EH (cell line): ENCODE results near the gene SCNN1G.
"Not testable (repeated sequence)": the region's sequence is repeated elsewhere in the genome, so short reads cannot be mapped to it uniquely, and the experiment has no call there.

Experiments used
- DNase-seq: peaks from one replicate; pipeline ENCODE4 v3.0.0-alpha.2; 2015; ENCODE audit warnings: low read depth

The SCNN1G gene, protein sequence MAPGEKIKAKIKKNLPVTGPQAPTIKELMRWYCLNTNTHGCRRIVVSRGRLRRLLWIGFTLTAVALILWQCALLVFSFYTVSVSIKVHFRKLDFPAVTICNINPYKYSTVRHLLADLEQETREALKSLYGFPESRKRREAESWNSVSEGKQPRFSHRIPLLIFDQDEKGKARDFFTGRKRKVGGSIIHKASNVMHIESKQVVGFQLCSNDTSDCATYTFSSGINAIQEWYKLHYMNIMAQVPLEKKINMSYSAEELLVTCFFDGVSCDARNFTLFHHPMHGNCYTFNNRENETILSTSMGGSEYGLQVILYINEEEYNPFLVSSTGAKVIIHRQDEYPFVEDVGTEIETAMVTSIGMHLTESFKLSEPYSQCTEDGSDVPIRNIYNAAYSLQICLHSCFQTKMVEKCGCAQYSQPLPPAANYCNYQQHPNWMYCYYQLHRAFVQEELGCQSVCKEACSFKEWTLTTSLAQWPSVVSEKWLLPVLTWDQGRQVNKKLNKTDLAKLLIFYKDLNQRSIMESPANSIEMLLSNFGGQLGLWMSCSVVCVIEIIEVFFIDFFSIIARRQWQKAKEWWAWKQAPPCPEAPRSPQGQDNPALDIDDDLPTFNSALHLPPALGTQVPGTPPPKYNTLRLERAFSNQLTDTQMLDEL

DNA sequence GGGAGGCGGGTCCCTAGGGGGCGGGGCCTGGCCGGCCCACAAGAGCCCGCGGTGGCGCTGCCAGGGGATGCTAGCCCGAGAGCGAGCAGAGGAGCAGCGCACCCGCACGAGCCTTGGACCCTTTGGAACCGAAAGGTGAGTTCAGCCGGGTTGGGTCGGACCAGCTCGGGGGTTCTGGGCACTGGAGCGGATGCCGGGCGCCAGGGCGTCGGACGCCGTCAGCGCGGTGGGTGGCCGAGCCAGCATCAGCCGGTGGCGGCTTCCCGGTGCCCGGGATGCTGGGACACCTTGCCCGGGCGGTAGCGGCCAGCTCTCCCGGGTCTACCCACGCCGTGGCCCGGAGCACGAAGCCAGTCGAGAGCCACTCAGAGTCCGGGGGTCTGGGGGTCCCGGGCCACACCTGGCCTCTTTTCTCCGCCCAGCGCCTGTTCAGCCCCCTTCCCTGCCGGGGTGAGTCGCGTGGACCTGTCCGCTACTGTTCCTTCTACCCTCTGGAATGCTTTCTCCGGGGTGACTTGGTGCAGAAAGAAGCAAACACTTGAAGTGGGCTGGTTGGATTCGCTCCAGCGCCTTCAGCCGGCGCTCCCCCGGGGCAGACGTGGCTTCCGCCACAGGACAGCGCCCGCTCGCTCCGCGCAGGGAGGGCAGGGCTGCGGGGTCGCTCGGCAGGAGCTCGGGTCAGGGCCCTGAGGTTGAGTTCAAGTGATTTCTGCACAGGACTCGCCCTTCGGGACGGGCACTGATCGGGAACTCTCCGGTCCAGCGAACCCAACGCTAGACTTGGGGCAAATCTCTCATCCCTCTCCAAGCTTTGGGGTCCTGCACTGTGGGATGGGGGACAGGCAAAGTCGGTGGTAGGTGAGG, at the start of gene SCNN1G:
Gene SCNN1G (plus strand): TSS at position 67 of the 864 bp plus-strand sequence. CDS start 3,527 bp downstream, outside the sequence.
- DNase-seq, result peak; percentile 15

DNA sequence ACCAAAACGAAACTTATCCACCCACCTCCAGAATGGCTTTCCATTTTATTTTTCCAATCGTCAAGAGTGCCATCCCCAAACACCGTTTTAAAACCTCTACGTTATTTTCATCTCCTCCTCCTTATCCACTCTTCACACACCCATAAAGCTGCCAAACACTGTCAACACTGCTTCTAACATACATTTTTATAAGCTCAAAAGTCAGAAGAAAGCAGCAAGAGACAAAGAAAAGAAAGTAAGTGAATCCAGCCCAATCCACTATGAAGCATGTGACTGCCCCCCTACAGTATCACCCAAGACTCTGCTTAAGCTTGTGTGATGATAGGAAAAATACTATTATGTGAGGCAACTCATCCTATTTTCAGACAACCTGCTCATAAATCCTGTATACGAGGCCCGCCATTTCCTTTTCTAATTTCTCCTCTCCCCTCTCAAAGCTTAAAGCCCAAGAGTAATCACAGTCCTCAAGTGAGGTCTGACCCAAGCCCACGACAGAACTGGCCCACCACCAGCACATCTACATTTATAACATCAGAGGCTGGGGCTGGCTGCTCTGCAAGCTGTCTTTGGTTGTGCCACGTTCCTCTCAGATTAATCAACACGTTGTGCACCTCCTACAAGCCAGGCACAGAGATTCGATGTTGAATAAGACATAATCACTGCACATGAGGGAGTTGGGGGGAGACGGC, 49.6 kb upstream of the SCNN1G start:
- DNase-seq, result no peak

DNA sequence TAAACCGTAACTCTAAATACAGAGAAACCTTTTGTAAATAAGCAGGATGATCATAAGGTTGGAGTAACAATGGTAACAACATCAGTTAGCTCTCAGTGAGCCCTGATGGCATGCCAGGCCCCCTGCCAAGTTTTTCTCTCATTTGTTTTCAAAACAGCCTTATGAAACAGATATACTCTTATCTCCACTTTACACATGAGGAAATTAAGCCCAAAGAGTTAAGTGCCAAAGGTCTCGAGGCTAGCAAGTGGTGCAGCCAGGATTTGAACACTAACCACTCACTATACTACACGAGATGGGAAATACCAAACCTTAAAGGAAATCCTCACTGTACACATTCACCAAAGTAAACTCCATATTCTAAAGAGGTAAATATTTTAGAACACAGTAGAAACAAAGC, 48.3 kb upstream of the SCNN1G start:
- no peak for DNase-seq

DNA sequence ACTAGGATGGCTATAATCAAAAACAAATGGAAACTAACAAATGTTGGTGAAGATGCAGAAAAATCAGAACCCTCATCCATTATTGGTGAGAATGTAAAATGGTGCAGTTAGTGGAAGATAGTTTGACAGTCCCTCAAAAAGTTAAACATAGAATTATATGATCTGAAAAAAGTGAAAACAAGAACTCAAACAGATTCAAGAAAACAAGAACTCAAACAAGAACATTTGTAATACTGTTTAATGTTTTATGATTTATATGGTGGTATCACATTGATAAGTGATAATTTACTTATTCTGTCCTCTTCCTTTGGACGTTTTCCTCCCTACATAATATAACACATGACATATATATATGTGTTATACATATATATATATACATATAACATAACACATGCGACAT, 45.3 kb upstream of the SCNN1G start:
- DNase-seq, result no peak

DNA sequence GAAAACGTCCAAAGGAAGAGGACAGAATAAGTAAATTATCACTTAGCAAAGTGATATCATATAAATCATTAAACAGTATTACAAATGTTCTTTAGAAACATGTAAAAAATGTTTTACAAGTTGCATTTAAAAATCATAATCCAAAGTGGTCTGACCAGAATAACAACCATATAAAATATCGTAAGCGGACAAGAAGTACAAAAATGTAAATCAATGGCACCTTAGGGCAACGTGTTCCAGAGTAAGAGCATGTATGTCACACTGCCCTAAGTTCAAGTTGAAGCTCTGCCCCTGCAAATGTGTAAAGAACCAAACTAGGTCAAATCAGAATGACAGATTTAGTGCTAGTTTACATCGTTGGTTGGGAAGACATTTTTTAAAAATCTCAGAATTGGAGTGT, 44.7 kb upstream of the SCNN1G start:
- DNase-seq, result no peak

DNA sequence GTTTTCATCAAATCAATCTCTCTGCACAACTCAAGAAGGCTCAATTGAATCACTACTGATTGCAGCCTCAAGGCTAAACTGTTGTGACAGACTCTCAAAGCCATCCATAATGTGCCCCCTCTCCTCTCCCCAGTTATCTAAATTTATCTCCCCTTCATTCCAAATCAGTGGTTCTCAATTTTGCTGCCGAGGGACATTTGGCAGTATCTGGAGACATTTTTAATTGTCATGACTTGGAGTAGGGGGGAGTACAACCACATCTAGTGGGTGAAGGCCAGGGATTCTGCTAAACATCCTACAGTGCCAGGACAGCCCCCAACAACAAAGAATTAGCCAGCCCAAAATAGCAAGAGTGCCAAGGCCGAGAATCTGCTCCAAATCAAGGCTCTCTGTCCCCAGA, 42.4 kb upstream of the SCNN1G start:
- DNase-seq, result no peak

DNA sequence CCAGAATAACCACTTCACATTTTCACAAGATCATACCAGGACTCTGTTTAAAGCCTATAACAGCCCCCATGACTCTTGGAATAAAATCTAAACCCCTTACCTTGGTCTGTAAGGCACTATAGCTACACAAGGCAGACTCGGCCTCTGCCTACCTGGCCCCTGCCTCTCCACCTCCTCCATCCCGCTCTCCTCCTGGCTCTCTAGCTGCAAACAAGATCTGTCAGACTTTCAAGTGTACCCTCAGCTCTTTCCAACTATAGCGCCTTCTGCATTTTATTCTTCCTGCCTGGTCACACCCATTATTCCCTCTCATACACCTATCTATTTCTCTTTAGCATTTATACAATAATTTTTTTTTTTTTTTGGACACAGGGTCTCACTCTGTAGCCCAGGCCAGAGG, 41.5 kb upstream of the SCNN1G start:
- DNase-seq, result no peak

DNA sequence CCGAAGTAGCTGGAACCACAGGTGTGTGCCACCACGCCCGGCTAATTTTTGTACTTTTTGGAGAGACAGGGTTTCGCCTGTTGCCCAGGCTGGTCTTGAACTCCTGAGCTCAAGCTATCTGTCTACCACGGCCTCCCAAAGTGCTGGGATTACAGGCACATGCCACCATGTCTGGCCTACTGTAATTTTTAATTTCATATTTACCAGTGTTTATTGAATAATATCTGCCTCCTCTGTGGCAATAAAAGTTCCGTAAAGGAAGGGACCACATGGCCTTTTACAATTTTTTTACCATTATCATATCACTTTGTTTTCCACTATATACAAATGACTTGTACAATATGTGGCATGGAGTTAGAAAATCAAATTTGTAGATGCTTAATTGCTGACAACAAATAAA, 41.0 kb upstream of the SCNN1G start:
- no peak for DNase-seq

DNA sequence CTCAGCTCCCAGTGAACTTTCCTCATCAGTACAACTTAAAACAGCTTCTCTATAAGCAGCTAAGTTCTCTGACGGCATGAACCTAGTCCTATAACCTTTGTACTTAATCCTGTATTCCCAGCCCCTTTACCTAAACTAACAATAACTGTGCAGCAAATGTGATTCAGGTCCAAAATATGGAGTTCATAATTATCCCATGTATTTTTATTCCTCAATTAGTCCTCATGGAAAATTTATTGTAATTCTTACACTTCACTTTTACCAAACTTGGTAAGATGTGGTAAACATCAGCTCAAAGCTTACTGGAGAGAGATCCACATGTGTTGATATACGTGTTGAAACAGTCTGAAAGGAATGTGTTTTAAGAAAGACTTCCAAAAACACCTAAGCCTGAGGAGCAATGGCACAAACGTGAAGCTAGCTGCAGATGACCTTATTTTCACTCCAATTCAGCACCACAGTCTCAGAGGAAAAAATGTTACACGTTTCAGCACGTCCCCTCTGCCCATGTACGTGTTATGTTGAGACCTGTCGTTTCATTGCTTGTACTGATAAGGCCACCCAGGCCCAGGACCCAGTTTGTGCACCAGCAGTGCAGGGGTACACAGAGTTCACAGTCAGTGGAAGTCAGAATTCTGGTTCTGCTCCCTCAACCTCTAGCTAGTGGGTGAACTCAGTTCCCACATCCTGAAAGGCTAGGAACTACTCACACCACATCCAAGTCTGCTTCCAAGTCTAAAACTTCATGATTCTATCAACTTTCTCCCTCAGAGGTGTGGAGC, 40.4 kb upstream of the SCNN1G start:
- DNase-seq, result no peak

DNA sequence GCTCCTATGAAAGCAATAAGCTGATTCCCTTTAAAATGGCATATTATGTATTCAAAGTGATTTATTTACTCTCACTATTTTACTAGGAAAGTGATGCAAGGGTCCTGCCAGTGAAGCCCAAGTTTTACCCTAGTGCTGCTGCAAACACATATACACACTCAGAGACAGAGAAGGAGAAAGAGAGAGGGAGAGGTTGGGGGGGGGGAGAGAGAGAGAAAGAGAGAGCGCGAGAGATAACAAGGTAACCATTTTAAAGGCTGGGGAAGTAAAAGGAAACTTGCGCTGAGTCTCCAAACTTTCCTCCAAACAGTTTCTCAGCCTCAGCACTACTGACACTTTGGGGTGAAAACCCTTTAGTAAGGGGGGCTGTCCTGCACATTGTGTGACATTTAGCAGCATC, 39.2 kb upstream of the SCNN1G start:
- no peak for DNase-seq

DNA sequence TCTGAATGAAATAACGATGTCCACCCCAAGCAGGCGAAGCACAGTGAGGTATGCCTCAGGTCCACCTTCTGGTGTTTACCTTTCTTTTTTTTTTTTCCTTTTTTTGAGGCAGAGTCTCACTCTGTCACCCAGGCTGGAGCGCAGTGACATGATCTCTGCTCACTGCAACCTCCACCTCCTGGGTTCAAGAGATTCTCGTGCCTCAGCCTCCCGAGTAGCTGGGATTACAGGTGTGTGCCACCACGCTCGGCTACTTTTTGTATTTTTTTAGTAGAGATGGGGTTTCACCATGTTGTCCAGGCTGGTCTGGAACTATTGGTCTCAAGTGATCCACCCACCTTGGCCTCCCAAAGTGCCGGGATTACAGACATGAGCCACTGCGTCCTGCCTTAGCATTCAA, 38.2 kb upstream of the SCNN1G start:
- DNase-seq, result not testable (repeated sequence)

DNA sequence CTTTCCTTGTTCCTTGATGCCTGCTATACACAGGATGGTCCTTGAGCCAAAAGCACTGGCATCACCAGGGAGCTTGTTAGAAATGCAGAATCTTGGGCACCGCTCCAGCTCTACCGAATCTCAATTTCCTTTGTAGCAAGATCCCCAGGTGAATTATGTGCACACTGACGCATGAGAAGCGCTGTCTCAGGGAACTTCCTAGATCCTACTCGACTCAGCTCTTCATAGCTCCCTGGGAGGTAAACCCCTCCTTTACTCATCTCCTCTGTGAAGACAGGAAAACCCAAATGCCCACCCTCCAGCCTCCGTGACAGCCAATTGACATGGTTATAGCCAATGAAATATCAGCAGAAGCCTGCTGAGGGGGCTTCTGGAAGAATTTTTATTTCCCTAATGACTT, 37.4 kb upstream of the SCNN1G start:
- DNase-seq, result no peak

DNA sequence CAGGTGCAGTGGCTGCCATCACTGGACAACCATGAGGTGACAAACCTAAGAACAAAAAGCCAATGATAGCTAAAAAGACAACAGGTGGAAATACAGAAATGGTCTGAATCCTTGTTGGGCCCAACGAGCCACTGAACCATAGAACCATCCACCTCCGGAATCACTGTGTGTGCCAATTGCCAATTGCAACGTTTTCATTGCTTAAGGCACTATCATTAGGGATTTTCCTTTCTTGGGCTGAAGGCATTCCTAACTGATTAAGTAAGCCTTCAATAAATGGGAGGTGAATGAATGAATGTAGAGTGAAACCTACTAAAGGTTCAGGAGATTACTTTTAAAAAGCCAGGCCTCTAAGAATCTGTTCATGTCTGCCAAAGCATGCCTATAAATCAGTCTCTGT, 36.9 kb upstream of the SCNN1G start:
- peak; percentile 67 for DNase-seq

DNA sequence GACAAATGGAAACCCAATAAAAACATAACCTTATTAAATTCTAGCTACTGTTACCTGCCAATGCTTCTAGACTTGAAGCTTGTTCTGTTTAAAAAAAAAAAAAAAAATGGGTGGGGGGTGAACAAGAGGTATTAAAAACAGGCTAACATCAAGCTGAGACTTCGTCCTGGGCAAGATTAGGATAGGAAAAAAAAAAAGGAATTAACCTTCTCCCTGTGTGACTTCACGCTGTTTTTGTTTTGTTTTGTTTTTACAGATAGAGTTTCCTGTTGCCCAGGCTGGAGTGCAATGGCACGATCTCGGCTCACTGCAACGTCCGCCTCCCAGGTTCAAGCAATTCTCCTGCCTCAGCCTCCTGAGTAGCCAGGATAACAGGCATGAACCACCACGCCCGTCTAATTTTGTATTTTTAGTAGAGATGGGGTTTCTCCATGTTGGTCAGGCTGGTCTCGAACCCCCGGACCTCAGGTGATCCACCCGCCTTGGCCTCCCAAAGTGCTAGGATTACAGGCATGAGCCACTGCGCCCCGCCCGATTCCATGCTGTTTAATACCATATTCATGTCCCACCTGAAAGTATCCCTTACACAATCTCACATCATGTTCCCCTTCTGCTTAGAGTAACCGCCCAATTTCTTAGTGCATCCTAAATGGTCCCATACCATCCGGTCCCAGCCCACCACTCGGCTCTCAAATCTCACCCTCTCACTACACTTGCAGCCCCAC, 35.5 kb upstream of the SCNN1G start:
- DNase-seq, result no peak

DNA sequence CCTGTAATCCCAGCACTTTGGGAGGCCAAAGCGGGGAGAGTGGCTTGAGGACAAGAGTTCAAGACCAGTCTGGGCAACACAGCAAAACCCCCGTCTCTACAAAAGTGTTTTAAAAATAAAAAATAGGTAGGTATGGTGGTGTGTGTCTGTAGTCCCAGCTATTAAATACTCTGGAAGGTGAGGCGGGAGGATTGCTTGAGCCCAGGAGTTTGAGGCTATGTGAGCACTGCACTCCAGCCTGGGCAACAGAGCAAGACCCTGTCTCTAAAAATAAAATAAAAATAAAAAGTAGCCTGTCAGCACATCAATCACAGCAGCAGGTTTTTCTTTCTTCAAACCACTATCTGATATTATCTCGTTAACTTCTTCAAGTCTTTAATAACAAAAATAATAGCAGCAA, 34.9 kb upstream of the SCNN1G start:
- DNase-seq, result no peak

DNA sequence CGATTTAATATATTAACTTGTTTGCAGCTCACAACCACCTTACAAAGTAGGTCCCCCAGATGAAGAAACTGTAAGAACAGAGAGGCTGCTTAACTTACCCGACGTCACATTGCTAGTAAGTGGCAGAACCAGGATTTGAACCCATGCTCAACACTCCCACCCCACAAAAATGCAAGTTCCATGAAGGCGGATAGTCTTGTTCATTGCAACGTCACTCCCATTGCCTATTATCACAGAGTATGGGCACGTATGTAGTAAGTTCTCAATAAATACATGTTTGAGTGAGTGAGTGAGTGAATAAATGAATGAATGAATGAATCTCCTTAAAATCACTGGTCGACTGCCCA, 34.4 kb upstream of the SCNN1G start:
- DNase-seq, result no peak

DNA sequence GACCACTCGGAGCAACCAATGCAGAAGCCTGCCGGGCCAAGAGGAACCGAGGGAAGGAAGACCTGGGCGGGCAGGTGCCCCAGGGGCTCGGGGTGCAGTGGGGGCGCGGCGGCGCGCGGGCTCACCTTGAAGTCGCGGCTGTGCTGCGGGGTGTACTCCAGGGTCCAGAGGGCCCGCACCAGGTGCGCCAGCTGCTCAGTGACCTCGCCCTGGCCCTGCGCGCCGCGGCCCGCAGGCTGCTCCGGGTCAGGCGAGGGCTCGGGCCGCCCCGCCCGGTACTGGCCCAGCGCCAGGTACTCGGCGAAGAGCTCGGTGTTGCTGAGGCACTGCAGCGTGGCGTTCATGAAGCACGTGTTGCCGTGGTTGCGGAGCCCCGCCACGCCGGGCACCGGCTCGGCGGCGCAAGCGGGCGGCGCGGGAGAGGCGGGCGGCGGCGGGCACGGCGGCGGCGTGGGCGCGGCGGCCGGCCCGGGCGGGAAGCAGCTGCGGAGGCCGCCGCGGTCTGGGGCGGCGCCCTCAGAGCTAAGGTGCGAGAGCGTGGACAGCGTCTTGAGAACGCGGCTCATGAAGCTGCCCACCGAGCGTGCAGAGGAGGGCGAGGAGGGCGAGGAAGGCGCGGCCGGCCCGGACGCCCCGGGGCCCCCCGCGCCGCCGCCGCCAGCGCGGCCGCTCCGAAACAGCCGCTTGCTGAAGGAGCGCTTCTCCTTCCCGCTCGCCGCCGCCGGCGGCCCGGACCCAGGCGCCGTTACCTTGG, 33.9 kb upstream of the SCNN1G start:
- peak; percentile 51 for DNase-seq

DNA sequence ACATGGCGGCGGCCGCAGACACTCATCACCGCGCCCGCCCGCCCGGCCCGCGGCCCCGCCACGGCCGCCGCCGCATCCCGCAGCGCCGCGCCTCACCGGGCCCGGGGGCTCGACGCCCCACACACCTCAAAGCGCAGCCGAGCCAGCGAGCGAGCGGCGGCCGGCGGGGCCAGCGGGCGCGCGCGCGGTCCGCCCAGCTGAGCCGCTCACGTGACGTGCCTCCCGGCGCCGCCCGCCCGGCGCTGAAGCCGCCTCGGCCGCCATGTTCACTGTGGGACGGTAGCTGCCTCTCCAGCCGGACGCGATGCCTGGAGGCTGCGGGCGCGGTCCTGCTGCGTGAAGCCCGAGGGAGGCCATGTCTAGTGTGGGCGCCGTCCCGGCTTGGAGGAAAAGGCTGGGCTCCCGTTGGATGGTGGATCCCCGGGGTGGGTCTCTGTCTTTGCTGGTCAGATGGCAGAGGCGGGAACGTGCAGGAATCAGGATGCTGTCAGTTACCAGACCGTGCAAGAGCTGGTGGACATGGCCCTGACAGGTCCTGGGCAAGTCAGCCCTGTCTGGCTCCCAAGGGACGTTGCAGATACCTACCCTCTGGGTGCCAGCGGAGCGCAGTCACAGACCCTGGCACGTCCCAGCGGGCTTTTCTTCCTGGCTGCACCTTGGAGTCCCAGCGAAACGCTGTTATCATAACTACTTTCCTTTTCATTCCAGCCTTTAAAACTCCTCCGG, 33.1 kb upstream of the SCNN1G start, which contains the start of gene USP31:
Gene USP31 (minus strand): TSS at position 186 of the 726 bp plus-strand sequence. CDS start 182 bp downstream, at position 4.
- peak; percentile 95 for DNase-seq

DNA sequence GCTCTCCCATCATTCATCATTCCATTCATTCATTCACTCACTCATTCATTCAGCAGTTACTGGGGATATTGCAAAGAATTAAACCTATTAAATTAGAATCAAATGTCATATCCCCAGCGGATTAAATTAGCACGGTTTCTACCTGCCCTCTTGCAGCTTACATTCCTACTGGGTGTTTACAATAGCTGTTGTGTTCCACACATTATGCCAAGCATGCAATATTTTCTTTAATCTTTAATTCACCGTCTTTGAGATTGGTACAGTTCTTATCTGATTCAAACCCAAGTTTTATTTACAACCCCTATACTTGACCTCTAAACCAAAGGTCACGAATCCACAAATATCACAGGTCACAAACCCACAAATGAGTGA, 32.6 kb upstream of the SCNN1G start:
- no peak for DNase-seq
